Endometrium (tissue), 2 donors: Measurements from ENCODE around the gene KCNK16.
"Not testable (repeated sequence)": the region's sequence is repeated elsewhere in the genome, so short reads cannot be mapped to it uniquely, and the experiment has no call there.

Source experiments
- FAIRE-seq: peaks from 2 replicates; lab custom pipeline; 2012; peaks lifted over from hg19 to GRCh38; lab: Jason Lieb, UNC
- donor health status: control.
- donor health status: control.

KCNK16 gene

DNA sequence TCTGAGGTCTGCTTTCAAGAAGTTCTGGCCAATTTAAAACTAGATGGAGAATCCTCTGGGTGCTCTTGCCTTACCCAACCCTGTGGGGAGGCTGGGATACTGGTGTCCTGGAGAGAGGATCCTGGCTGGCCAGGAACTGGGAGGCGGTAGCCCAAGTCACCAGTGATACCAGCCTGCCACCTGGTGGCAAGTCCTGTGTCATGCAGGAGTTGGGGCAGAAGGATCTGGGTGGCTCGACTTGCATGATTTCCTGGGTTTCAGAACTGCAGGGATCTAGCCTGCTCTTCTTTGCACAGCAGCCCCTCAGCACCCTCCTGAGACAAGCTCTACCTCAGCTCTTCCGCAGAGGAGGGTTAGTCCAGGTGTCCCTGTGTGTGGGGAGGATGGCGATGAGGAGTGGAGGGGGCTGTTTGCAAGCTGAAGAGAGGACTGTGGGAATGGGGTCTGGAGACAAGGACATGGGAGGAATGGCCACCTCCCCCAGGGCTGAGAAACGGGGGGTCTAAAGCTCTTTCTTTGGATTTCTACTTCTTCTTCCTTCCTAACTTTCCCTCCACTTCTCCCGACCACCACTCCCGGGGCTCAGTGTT lies 12.5 kb downstream of the KCNK16 start:
- no peak for FAIRE-seq

DNA sequence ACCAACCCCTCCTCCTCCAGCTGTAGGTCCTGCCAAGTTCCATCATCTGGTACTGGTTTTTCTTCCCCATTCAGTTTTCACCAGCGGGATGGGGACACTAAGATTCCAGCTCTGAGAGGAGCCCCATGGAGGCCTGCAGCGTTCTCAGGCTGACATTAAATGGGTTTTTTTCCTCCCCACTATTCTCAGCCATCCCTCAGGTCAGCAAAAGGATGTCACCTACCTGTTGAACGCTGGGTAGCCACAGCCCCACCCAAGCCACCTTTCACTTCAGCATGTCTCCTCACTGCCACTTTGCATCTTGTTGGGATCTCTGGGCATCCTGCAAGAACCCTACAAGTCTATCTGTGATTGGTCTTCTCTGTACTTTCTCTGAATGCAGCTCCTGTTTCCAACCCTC lies 15.0 kb downstream of the KCNK16 start:
- FAIRE-seq, result no peak

GRCh38 chr6:39304951-39305350 lies 17.6 kb downstream of the KCNK16 start:
- no peak for FAIRE-seq

- no peak for FAIRE-seq
Observed at GRCh38 chr6:39303425-39304153, 18.9 kb downstream of the KCNK16 start.

DNA sequence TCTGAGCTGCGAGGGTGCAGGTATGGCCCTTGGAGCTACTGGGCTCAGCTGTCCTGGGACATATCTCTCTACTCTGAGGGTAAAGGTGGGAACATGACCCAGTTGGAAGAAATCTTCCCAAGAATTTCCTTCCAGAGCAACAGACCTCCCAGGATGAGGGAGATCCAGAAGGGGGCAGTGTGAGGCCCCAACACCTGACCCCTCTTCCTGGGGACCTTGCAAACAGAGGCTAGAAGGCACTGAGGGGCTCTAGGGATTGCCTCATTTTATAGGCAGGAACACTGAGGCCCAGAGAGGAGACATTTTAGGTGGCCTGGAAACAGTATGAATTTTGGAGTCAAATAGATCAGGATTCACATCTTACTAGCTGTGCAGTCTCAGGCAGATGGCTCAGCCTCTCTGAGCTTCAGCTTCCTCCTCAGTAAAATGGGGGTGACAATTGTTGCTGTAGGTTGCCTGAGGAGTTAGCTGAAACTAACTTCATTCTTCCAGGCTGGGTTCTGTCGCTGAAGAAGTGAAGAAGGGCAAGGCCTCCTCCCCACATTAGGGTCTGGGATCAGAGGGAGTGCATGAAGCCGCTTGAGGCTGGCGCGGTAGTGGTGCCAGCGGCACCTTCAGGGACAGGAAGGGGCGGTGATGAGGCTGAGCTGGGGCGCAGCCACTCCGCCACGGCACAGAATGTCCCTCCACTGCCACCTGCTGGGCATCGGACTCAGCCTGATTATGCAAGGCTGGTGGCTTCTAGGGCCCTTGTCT lies 19.7 kb downstream of the KCNK16 start:
- no peak for FAIRE-seq

GRCh38 chr6:39302011-39302410 lies 20.5 kb downstream of the KCNK16 start:
- no peak for FAIRE-seq

- FAIRE-seq, result no peak
Observed at GRCh38 chr6:39301606-39302005, 20.9 kb downstream of the KCNK16 start.

GRCh38 chr6:39300739-39301138 lies 21.8 kb downstream of the KCNK16 start:
- no peak for FAIRE-seq

GRCh38 chr6:39298061-39298460 lies 24.4 kb downstream of the KCNK16 start:
- FAIRE-seq, result no peak

DNA sequence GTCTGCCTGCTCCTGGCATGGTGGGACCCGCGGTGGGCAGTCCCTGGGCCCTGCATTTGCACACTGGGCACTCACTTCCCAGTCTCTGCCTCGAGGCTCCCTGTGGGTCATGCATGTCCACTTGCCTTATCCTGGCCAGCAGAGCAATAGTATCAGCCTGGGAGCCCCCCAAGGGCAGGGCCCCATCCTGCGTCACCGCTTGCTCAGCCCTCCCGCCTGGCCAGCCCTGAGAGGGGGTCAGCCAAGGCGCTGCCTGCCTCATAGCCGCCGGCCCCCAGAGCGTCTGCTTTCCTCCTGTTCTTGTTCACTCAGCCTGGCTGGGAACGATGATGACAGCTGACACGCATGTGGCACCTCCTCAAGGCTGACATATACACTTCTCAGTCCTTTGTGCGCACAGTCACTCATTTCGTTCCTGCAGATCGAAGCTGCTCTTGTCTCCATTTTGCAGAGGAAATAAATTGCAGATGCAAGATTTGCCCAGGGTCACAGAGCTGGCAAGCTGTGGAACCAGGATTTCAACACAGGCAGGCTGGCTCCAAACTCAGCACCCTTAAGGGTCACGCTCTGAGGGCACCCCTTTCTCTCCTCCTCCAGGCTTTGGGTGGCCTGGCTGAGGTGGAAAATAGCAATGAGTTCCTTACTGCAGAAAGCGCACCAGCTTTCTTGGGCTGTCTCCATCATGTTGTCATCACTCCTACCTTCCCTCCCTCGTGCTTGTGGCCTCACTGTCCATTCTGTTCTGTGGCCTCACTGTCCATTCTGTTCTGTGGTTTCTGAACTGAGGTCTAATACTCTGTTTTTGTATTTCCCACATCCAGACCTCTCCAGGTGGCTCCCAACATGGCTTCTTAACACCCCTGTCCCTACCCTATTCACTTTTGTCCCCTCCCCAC lies 25.5 kb downstream of the KCNK16 start:
- FAIRE-seq, result no peak

GRCh38 chr6:39295611-39296011 lies 26.9 kb downstream of the KCNK16 start:
- FAIRE-seq, result no peak

DNA sequence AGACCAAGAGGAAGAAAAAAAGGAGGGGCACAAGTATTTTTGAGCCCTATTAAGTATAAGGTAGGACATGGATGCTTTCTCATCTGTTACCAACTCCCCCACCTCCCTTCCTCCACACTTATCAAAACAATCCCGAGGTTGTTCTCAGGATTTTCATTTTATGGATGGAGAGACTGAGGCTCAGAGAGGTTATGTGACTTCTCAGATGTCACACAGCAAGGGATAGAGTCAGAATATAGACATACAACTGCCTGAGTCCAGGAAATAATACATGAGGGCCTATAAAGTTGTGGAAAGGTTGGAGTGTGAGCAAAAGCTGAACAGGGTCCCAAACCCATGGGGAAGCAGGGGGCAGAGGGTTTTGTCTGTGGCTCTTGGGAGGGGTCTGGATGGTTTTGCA lies 27.6 kb downstream of the KCNK16 start:
- FAIRE-seq, result no peak

DNA sequence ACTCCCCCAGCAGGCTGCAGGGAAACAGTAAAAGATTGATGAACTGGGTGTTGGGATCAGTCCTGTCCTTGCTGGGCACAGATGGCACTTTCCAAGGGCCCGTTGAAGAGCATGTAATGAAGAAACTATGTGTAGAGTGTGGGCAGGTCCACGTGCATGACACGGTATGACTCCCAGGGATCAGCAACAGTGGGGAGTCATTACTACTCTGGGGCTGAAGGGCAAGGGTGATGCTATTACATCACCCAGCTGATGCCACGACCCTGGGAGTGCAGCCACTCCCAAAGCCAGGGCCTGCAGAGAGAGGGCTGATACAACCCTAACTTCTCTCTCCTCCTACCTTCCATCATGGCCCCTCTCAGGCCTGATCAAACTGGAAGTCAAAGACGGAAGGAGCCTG lies 28.4 kb downstream of the KCNK16 start:
- FAIRE-seq, result no peak

DNA sequence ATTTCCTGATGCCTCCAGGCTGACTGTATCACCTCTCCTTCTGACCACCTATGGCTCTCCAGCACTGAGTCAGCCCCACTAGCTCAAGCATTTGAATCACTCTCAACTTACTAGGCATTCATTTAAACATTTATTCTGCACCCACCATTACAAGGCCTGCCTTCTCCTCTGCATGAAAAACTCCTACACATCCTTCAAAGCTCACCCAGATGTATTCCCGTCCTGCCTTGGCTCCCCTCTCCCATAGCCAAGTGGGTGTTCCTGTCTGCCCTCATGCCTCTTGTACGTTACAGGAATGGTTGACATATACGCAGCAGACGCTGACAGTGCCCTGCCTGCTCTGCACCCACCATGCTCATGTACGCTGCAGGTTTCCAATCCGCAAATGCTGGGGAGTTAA lies 29.9 kb downstream of the KCNK16 start:
- FAIRE-seq, result no peak

DNA sequence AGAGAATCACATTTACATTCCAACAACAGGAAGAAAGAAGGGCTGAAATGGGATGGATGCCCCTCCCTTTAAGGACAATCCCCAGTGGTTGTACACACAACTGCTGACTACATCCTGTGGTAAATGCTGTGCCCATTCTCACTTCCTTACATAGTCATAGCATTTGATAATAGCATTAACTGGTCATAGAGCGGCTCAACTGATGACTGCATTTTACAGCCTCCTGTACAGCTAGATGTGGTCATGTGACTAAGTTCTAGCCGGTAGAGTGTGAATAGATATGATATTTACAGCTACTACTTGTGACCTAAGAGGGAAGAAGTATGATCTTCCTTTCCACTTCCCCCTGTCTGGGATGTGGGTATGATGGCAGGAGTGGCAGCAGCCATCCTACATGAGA lies 33.0 kb downstream of the KCNK16 start:
- no peak for FAIRE-seq

DNA sequence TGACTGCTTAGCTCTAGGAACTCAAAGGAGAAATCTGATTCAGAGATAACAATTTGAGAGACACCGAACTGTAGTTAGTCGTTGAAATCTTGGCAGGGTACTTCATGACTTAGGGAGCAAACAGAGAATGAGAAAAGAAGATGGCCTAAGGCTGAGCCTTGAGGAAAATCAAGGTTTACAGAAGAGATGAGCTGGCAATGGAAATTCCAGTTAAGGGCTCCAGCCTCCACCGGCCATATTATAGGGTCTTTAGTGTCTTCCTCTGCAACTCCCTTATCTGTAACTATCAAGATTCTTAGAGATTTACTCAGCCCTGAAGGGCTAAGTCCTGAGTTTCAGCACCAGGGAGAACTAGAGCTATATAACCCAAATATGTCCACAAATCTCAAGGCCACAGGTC lies 34.9 kb downstream of the KCNK16 start:
- no peak for FAIRE-seq

GRCh38 chr6:39286596-39286995 lies 35.9 kb downstream of the KCNK16 start:
- FAIRE-seq, result not testable (repeated sequence)

DNA sequence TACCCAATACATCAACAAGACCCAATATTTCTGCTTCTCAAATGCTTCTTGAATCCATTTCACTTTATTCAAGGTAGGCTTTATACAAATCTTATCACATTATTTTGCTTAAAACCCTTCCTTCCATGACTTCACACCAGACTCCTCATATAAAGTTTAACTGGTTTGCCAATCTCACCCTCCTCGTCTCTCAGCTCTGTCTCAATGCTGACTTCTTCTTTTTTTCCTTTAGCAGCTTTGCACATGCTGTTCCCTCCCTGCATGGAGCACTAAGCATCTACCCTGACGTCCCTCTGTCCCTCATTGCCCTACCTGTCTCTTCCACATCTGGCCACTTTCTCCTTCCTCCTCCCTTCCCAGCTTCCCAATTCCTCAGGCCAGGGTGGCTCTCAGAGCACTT lies 39.7 kb downstream of the KCNK16 start:
- no peak for FAIRE-seq

- FAIRE-seq, result no peak
Observed at GRCh38 chr6:39281312-39281980, 41.1 kb downstream of the KCNK16 start.

DNA sequence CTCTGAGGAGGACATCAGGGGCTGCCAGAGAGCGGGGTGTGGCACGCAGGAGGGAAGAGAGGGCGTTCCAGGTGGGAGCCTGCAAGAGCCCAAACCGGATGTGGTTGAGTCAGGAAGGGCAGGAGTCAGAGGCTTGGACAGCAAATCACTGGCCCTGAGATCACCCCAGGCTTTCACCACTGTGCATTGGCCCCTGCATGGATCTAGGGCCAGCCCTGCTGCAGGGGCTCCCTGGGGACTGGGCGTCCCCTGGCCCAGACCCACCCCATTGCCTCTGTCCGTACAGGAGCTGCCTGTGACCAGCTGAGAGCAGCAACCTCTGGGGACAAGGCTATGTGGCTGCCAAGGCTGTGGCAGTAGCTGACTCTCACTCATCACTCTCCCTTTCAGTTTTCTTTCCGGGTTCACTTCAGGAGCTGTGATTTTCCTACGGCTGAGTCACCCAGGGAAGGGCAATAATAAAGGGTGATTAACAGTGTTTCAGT lies 42.2 kb downstream of the KCNK16 start:
- FAIRE-seq, result no peak

DNA sequence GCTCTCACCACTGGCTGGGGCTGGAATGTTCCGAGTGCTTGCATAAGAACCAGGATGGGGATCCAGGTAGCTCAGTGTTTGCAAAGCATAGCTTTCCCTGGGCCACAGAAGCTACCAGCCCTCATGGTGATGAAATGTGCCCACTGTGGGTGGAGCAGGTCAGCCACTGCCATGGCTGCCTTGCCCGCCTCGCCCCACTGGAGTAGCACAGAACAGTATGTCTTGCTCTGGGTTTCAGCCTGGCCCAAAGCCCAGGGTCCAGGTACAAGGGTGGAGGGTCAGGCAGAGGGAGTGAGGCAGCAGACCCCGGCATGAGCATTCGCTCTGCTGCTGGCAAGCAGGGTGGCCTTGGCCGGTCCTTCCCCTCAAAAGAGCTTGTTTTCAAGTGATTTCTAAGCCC lies 43.0 kb downstream of the KCNK16 start:
- FAIRE-seq, result no peak
